Measurements from ENCODE around the gene FKBP11. TPM values are rescaled to one million over a fixed set of nuclear protein-coding genes. Genes with fewer than 3 reads are reported as not detected.

FKBP11 gene
- 10 to 100 TPM; 14.7 to 32.1 (median 22.5) TPM for total RNA-seq

- TF ChIP-seq, protein P1, sequence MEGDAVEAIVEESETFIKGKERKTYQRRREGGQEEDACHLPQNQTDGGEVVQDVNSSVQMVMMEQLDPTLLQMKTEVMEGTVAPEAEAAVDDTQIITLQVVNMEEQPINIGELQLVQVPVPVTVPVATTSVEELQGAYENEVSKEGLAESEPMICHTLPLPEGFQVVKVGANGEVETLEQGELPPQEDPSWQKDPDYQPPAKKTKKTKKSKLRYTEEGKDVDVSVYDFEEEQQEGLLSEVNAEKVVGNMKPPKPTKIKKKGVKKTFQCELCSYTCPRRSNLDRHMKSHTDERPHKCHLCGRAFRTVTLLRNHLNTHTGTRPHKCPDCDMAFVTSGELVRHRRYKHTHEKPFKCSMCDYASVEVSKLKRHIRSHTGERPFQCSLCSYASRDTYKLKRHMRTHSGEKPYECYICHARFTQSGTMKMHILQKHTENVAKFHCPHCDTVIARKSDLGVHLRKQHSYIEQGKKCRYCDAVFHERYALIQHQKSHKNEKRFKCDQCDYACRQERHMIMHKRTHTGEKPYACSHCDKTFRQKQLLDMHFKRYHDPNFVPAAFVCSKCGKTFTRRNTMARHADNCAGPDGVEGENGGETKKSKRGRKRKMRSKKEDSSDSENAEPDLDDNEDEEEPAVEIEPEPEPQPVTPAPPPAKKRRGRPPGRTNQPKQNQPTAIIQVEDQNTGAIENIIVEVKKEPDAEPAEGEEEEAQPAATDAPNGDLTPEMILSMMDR (IDR thresholded peaks at IDR 0.05), result no peak
- DNase-seq (ENCODE audit: low spot score) (peak; percentile 46), ATAC-seq (ENCODE audit: low FRiP score) (peak; percentile 87)
Measured at GRCh38 chr12:48925304-48926011, at the start of gene FKBP11. Gene FKBP11, minus strand, starts transcription at chr12:48925492. Its CDS starts 64 bp downstream, at chr12:48925428.

DNA sequence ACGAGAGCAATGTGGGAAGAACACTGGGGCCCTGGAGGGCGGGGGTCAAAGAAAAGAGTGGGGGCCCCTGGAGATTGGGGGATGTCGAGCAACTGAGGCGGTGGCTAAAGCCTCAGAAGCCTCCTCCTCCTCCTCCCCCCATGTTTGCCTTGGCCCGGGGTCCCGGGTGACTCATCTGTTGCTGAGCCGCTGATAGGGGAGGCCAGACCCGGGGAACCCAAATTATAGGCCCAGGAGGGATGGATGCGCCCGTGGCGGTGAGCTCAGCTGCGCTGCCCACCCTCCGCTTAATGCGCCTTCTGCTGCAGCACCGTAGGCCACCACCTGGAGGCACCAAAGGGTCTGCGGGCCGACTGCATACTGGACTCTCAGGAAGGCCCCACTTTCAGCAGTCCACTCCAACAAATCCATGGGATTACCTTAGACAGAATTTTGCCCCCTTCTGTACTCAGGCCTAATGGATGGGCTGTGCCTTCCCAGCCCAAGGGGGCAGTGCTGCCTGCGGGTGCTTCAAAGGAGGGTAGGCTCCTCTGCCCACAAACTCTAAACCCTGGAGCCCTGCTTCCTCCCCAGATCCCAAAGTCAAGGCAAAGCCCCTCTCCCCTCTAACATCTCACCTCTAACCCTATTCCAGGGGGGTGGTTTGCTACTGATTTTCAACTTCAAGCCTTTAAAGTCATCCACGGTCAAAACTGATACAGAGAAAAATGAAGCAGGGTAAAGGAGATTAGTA is 48.8 kb upstream of the FKBP11 start:
- DNase-seq (ENCODE audit: low spot score) (no peak), ATAC-seq (ENCODE audit: low FRiP score) (no peak)
- TF ChIP-seq, protein P1 (IDR thresholded peaks at IDR 0.05), result no peak

- DNase-seq (ENCODE audit: low spot score), result no peak
- no peak for ATAC-seq (ENCODE audit: low FRiP score)
- TF ChIP-seq, protein P1 (IDR thresholded peaks at IDR 0.05), result no peak
Measured at GRCh38 chr12:48973531-48973930, 48.2 kb upstream of the FKBP11 start.

DNA sequence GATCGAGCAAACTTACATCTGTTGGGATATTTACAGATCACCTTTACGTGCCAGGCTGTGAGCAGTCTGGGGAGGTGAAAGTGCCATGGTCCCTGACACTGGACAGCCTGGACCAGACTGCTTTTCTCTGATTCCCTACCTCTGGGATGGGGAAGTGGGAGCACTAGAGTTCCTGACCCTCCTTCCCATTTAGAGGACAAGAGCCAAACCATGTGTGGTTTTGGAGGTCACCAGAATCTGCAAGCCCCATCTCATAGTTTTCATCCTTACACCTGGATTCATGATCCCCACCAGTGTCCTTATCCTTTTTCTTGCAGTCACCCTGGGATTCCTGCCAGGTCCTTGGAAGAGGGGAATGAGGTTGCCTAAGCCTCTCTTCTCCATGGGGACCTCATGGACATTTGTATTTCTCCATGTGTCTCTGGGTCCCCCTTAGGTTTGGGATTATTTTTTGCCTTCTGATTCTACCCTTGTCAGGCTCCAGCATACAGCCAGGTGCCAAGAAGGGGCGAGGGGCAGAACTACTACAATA is 47.7 kb upstream of the FKBP11 start:
- ATAC-seq (ENCODE audit: low FRiP score) (no peak), DNase-seq (ENCODE audit: low spot score) (no peak)
- TF ChIP-seq, protein P1 (IDR thresholded peaks at IDR 0.05), result no peak

DNA sequence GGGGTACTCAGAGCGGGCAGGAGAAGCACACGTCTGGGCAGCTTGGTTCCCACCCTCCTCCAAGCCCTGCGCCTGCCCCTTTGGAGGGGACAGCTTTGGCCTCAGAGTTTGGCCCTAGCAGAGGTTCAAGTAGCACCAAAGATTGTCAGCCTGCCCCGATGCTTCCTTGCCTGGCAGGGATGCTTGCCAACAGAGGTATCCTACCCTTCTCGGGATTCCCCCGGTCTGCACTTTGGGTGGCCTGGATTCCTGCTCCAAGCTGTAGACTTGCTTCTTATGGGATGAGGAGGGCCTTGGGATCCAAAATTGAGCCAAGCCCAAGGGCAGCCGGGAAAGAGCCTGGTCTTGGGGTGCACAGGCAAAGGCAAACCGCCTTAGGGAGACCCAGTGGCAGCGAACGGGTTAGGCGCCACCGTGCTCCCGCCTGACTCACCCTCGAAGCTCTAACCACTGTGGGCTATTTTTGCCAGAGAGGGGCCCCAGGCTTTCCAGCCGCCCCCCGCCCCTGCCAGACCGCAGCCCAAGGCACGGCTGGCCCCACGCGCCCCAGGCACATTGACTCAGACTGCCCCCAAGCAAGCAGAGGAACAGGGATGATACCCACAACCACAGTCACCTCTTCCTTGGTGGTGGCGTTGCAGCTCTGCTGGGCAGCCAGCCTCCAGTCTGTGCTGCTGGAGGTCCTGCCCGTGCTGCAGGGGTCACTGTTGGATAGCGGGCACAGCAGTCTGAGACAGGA is 47.1 kb upstream of the FKBP11 start:
- TF ChIP-seq, protein P1 (IDR thresholded peaks at IDR 0.05), result no peak
- DNase-seq (ENCODE audit: low spot score) (no peak), ATAC-seq (ENCODE audit: low FRiP score) (no peak)

DNA sequence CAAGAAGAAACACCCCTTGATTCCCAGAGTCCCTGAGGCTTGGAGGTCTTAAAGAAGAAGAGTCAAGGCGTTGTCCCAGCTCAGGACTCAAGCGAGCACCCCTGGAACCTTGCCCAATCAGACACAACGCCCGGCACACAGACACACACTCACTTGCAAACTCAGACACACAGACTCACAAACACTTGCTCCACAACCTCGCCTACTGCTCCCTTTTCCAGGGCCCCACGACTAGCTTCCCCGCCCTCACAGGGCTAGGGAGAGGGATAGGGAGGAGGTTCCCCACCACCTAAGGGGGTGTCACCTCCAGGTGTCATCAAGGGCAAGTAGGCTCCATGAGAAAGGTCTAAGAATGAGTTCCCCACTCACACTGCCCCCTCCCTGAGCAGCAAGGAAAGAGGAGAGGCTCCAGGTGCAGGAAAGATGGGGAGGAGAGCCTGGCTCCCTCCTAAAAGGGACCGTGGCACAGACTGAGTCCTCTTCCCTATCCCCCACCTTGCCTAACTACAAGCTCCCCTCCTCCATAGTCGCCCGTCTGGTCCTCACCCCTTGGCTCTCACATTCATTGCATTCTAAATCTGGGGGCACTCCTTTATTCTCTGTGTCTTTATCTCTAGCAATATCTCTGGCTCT is 45.5 kb upstream of the FKBP11 start:
- DNase-seq (ENCODE audit: low spot score) (no peak), ATAC-seq (ENCODE audit: low FRiP score) (no peak)
- TF ChIP-seq, protein P1 (IDR thresholded peaks at IDR 0.05), result no peak

Measured in omental fat pad (tissue), 4 donors.